Fibroblast of mammary gland (primary cell): ENCODE data around the gene ZBTB45.
"Not testable (repeated sequence)": the region's sequence is repeated elsewhere in the genome, so short reads cannot be mapped to it uniquely, and the experiment has no call there.

Experiments used
- DNase-seq: peaks from one replicate; pipeline ENCODE4 v3.0.0-alpha.2; 2010; ENCODE audit warnings: low read depth
- H3K4me3 ChIP-seq: 2 replicates; pipeline ENCODE4 v1.5.1; 2011; ENCODE audit warnings: low read depth, mild to moderate bottlenecking, low read length, moderate library complexity; ENCODE audit not compliant: control insufficient read depth
- TF ChIP-seq, protein P1 (sequence below): conservative IDR thresholded peaks from 2 replicates; pipeline ENCODE4 v1.5.1; 2011; ENCODE audit warnings: low read depth, low read length, inconsistent platforms; ENCODE audit not compliant: control insufficient read depth, insufficient read depth

The ZBTB45 gene

DNA sequence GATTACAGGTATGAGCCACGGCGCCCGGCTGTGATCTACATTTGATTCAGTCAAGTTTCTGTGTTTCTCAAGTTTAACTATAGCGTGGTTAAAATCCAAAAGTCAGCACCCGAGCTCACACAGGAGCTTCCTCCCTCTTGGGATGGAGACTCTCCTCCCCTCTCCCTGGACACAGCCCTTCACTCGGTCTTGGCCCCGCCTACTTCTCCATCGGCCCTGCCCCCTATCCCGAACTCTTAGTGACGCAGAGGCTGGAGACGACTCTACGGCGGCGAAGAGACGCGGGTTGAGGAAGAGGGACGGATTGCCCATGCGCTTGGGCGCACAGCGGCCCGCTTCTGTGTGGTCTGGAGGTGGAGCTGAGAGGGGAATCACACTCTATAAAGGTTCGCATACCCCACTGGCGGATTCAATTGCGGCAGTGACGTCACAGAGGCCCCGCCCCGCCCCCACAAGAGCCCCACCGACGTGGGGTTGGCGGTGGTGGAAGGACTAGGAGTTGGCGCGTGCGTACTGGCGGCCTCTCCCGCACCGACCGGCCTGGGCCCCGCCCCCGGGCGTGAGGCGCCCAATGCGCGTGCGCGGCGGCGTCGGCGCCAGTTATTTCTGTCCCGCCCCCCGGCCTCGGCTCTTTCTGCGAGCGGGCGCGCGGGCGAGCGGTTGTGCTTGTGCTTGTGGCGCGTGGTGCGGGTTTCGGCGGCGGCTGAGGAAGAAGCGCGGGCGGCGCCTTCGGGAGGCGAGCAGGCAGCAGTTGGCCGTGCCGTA is 24.4 kb upstream of the ZBTB45 start, which contains the start of gene TRIM28:
Gene TRIM28 (plus strand): TSS at position 239 of the 765 bp plus-strand sequence. CDS start 694 bp downstream, outside the sequence.
- TF ChIP-seq, protein P1, sequence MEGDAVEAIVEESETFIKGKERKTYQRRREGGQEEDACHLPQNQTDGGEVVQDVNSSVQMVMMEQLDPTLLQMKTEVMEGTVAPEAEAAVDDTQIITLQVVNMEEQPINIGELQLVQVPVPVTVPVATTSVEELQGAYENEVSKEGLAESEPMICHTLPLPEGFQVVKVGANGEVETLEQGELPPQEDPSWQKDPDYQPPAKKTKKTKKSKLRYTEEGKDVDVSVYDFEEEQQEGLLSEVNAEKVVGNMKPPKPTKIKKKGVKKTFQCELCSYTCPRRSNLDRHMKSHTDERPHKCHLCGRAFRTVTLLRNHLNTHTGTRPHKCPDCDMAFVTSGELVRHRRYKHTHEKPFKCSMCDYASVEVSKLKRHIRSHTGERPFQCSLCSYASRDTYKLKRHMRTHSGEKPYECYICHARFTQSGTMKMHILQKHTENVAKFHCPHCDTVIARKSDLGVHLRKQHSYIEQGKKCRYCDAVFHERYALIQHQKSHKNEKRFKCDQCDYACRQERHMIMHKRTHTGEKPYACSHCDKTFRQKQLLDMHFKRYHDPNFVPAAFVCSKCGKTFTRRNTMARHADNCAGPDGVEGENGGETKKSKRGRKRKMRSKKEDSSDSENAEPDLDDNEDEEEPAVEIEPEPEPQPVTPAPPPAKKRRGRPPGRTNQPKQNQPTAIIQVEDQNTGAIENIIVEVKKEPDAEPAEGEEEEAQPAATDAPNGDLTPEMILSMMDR: no peak
- peak; percentile 99 for DNase-seq
- peak within 1 kb of the TSS; percentile 74 for H3K4me3 ChIP-seq

DNA sequence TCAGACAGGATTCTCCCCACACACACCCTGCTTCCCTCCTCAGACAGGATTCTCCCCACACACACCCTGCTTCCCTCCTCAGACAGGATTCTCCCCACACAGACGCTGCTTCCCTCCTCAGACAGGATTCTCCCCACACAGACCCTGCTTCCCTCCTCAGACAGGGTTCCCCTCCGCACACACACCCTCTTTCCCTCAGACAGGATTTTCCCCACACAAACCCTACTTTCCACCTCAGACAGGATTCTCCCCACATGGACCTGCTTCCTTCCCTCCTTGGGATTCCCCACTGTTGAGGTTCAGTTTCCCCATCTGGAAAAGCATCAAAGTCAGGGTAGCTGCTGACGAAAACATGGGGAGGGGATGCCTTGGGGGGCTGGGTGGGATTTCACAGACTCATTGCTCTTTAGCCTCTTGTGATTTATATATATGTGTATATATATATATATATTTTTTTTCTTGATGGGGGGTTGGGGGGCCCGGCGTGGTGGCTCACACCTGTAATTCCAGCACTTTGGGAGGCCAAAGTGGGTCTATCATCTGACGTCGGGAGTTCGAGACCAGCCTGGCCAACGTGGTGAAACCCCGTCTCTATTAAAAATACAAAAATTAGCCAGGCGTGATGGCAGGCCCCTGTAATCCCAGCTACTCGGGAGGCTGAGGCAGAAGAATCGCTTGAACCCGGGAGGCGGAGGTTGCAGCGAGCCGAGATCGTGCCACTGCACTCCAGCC is 23.2 kb upstream of the ZBTB45 start:
- not testable (repeated sequence) for H3K4me3 ChIP-seq, DNase-seq

DNA sequence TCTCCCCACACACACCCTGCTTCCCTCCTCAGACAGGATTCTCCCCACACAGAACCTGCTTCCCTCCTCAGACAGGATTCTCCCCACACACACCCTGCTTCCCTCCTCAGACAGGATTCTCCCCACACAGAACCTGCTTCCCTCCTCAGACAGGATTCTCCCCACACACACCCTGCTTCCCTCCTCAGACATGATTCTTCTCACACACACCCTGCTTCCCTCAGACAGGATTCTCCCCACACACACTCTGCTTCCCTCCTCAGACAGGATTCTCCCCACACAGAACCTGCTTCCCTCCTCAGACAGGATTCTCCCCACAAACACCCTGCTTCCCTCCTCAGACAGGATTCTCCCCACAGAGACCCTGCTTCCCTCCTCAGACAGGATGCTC is 19.6 kb upstream of the ZBTB45 start:
- H3K4me3 ChIP-seq: not testable (repeated sequence)

DNA sequence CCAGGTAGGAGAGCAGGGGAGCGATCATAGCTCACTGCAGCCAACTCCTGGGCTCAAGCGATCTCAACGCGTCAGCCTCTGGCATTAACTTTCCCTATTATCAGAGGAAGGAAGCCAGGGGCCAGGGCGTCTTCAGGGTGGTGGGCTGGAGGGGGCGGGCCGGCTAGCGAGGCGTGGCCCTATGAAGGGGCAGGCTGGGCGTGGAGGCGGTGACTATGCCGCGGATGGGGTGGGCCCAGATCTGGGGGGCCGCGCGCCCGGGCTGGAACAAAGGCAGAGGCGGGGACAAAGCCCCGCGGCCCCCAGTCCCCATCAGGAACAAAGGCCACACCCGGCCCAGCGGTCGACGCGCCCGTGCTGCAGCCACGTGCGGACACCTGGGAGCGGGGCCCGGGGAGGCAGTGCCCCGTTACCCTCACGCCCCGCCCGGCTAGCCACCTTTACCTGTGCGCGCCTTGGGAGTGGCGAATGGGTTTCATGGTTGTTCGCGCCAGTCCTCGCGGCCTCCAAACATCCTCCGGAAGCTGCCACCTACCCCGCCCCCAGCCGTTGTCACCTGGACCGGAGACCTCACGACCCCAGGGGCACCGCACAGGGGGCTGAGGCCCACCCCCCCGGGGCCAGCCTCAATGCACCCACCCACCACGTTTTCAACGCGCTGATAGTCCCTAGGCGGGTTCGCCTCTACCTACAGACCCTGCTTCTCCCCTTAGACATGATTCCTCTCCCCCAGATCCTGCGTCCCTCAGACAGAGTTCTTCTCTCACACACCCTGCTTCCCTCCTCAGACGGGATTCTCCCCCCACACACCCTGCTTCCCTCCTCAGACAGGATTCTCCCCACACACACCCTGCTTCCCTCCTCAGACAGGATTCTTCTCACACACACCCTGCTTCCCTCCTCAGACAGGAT is 18.9 kb upstream of the ZBTB45 start:
- H3K4me3 ChIP-seq: no peak overlapping the region
- DNase-seq: no peak
- TF ChIP-seq, protein P1: no peak

More for the DNA sequence above, 19.6 kb upstream of the ZBTB45 start:
- DNase-seq: not testable (repeated sequence)

DNA sequence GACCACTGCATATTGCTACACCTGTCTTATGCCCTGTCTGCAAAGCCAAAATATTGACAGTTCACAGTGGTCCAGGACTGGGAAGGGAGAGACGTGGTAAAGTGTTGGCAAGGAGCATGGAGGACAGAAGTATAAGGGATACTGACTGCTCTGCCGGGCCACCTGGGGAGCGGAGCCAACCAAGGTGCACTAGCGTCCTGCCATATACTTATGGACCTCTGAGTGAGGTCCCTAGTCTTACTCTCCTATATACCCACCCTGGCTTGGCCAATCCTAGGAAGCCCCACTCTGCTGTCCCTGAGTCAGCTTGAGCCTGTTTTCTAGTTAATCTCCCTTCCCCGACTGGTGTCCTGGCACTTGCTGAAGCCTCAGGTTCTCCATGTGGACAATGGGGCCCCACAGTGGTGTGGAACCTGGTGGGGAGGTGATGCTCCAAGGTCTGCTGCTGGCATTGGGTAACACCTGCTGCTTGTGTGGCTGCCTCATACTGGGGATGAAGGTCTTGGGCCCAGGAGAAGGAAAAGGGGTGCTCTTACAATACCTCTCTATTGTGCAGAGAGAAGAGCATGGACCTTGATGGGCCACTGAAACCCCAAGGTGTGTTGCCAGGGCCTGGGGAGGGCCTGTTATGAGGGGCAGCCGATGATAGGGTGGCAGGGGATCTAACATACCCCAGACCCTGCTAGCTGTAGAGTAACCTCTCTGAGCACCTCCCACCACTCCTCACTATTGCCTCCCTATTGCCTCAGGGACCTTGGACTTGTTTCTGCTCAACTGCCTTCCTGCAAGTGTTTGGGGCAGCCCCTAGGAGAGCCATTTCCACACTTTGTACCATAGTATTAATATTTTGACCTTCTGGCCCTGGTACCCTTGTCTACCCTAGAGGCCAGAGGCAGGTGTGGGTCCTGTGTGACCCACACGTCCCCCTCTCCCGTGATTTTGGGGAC is 17.5 kb upstream of the ZBTB45 start:
- TF ChIP-seq, protein P1: no peak
- no peak for DNase-seq
- H3K4me3 ChIP-seq: no peak overlapping the region

DNA sequence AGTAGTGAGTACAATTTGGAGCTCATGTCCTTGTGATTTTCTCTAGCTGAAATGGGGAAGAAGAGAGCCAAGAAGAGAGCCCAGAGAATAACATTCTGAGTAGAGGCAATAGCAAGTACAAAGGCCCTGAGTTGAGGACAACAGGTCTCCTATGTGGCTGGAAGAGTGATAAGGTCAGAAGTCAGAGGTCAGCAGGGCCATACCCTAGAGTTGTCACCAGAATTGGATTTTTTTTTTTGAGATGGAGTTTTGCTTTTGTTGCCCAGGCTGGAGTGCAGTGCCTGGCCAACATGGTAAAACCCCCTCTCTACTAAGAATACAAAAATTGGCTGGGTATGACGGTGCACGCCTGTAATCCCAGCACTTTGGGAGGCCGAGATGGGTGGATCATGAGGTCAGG is 16.2 kb upstream of the ZBTB45 start:
- DNase-seq: no peak
- no peak overlapping the region for H3K4me3 ChIP-seq
- TF ChIP-seq, protein P1: no peak
